22Rv1 (cell line): ENCODE data around the gene SUGP1.

Experiments used
- H3K27ac ChIP-seq: fragments of 450-650 bp; 2 replicates; pipeline ENCODE4 v1.5.1; 2017
- CTCF ChIP-seq: fragments of 450-650 bp; IDR thresholded peaks from 2 replicates; pipeline ENCODE4 v1.5.1; 2017; ENCODE audit warnings: mild to moderate bottlenecking
- ZFX ChIP-seq: fragments of 450-650 bp; IDR thresholded peaks from 2 replicates; pipeline ENCODE4 v1.6.1; 2017; ENCODE audit warnings: antibody characterized with exemption, borderline replicate concordance

Gene SUGP1

GRCh38 chr19:19338082-19338481 is 17.8 kb upstream of the SUGP1 start:
- H3K27ac ChIP-seq: no peak overlapping the region
- TF ChIP-seq ZFX: no peak
- TF ChIP-seq CTCF: no peak

- TF ChIP-seq CTCF: no peak
- TF ChIP-seq ZFX: no peak
Measured at GRCh38 chr19:19337120-19337519, 16.8 kb upstream of the SUGP1 start.

GRCh38 chr19:19336597-19336996 is 16.3 kb upstream of the SUGP1 start:
- no peak overlapping the region for H3K27ac ChIP-seq
- TF ChIP-seq ZFX (no peak), CTCF (no peak)

More at GRCh38 chr19:19337120-19337519, 16.8 kb upstream of the SUGP1 start:
- H3K27ac ChIP-seq: no peak overlapping the region

- no peak overlapping the region for H3K27ac ChIP-seq
- TF ChIP-seq ZFX (no peak), CTCF (no peak)
Measured at GRCh38 chr19:19335408-19336158, 15.3 kb upstream of the SUGP1 start.

- TF ChIP-seq CTCF (no peak), ZFX (no peak)
- no peak overlapping the region for H3K27ac ChIP-seq
Measured at GRCh38 chr19:19334989-19335344, 14.7 kb upstream of the SUGP1 start.

- no peak for TF ChIP-seq ZFX
- no peak for TF ChIP-seq CTCF
- no peak overlapping the region for H3K27ac ChIP-seq
Measured at GRCh38 chr19:19334063-19334988, 14.0 kb upstream of the SUGP1 start.

- TF ChIP-seq CTCF (no peak), ZFX (no peak)
- no peak overlapping the region for H3K27ac ChIP-seq
Measured at GRCh38 chr19:19329126-19329525, 8.8 kb upstream of the SUGP1 start.
